VCaP (cell line): ENCODE measurements around the gene ZNF527.
"Not testable (repeated sequence)": the region's sequence is repeated elsewhere in the genome, so short reads cannot be mapped to it uniquely, and the experiment has no call there.

Source experiments
- H3K27ac ChIP-seq: fragments of 450-650 bp; 2 replicates; pipeline ENCODE4 v1.5.1; 2017
- TF ChIP-seq, protein P1 (sequence below): fragments of 450-650 bp; conservative IDR thresholded peaks from 2 replicates; pipeline ENCODE4 v1.5.1; 2017; ENCODE audit warnings: mild to moderate bottlenecking, moderate library complexity

The ZNF527 gene

DNA sequence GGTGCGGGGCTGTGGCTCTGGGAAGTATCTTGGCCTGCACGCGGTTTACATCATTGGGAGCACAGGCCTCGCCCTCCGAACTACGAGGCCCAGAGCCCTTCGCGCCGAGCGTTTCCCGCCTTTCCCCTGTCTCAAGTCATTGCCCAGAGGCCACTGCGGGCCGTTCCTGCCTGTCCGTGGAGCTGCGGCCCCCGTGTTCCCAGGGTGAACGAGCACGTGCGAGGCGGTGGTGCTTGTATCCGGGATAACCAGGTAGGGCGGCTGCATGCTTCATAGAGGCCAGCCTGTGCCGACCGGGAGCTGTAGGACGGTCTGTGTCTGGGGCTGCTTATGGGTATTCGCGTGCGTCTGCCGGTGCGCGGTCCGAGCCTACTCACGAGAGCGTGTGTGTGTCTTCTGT, 32.5 kb downstream of the ZNF527 start:
- H3K27ac ChIP-seq, result no peak overlapping the region

DNA sequence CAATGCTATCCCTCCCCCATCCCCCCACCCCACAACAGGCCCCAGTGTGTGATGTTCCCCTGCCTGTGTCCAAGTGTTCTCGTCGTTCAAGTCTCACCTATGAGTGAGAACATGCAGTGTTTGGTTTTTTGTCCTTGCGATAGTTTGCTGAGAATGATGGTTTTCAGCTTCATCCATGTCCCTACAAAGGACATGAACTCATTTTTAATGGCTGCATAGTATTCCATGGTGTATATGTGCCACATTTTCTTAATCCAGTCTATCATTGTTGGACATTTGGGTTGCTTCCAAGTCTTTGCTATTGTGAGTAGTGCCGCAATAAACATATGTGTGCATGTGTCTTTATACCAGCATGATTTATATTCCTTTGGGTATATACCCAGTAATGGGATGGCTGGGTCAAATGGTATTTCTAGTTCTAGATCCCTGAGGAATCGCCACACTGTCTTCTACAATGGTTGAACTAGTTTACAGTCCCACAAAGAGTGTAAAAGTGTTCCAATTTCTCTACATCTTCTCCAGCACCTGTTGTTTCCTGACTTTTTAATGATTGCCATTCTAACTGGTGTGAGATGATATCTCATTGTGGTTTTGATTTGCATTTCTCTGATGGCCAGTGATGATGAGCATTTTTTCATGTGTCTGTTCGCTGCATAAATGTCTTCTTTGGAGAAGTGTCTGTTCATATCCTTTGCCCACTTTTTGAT, 35.4 kb downstream of the ZNF527 start:
- not testable (repeated sequence) for H3K27ac ChIP-seq

More for the DNA sequence above, 32.5 kb downstream of the ZNF527 start:
- TF ChIP-seq, protein P1, sequence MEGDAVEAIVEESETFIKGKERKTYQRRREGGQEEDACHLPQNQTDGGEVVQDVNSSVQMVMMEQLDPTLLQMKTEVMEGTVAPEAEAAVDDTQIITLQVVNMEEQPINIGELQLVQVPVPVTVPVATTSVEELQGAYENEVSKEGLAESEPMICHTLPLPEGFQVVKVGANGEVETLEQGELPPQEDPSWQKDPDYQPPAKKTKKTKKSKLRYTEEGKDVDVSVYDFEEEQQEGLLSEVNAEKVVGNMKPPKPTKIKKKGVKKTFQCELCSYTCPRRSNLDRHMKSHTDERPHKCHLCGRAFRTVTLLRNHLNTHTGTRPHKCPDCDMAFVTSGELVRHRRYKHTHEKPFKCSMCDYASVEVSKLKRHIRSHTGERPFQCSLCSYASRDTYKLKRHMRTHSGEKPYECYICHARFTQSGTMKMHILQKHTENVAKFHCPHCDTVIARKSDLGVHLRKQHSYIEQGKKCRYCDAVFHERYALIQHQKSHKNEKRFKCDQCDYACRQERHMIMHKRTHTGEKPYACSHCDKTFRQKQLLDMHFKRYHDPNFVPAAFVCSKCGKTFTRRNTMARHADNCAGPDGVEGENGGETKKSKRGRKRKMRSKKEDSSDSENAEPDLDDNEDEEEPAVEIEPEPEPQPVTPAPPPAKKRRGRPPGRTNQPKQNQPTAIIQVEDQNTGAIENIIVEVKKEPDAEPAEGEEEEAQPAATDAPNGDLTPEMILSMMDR, result no peak

DNA sequence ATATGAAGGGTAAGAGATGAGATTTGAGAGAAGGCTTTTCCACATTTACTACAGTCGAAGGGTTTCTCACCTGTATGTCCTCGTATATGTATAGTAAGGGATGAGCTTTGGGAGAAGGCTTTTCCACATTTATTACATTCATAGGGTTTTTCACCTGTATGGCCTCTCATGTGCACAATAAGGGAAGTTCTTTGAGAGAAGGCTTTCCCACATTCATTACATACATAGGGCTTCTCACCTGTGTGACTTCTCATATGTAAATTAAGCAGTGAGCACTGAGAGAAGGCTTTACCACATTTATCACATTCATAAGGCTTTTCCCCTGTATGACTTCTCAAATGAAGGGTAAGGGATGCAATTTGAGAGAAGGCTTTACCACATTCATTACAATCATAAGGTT, 41.8 kb downstream of the ZNF527 start:
- H3K27ac ChIP-seq, result no peak overlapping the region
- TF ChIP-seq, protein P1, result no peak

DNA sequence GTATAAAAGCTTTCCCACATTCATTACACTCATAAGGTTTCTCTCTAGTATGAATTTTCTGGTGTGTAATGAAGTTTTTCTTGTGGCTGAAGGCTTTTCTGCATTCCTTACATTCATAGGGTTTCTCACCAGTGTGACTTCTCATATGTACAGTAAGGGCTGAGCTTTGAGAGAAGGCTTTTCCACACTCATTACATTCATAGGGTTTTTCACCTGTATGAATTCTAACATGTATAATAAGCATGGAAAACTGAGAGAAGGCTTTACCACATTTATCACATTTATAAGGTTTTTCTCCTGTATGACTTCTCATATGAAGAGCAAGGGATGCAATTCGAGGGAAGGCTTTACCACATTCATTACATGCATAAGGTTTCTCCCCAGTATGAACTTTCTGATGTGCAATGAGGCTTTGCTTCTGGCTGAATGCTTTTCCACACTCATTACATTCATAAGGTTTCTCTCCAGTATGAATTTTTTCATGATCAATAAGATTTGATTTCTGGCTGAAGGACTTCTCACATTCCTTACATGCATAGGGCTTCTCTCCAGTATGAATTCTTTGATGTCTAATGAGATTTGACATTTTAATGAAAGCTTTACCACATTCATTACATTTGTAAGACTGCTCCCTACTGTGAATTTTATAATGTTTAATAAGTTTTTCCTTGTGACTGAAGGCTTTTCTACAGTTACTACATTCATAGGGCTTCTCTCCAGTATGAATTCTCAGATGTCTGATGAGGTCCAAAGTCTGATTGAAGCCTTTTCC, 42.6 kb downstream of the ZNF527 start:
- H3K27ac ChIP-seq, result no peak overlapping the region
- TF ChIP-seq, protein P1, result no peak
